ENCODE data around the gene CABP2.

GRCh38 chr11:67558084-67558772 lies 35.0 kb upstream of the CABP2 start:
- TF ChIP-seq EZH2 (IDR thresholded peaks at IDR 0.05; ENCODE audit: borderline replicate concordance, low read depth, low read length, poor library complexity, severe bottlenecking), result no peak
- no peak for TF ChIP-seq CTCF (conservative IDR thresholded peaks at IDR 0.05; ENCODE audit: low read depth, low read length)
